HL-60 (cell line): ENCODE results near the gene RAD9A.

Experiments used
- DNase-seq, 2 experiments: peaks; one replicate each; pipeline ENCODE4 v3.0.0-alpha.2; 2010 to 2020; ENCODE audit warnings: low read depth in 1 of 2, low spot score in 1 of 2
- H3K27ac ChIP-seq: fragments of 250-450 bp; sonication (Bioruptor Pico); replicated peaks from 2 replicates; pipeline ENCODE4 v1.5.1; 2020; ENCODE audit warnings: mild to moderate bottlenecking, moderate library complexity
- H3K27me3 ChIP-seq: fragments of 250-450 bp; sonication (Bioruptor Pico); 2 replicates; pipeline ENCODE4 v1.5.1; 2021; ENCODE audit warnings: mild to moderate bottlenecking, moderate library complexity; ENCODE audit not compliant: insufficient read depth, poor library complexity, severe bottlenecking
- H3K4me3 ChIP-seq: replicated peaks from 2 replicates; pipeline ENCODE4 v1.5.1; 2011; ENCODE audit warnings: mild to moderate bottlenecking, control low read depth, low read length; ENCODE audit not compliant: insufficient read depth
- GABPA ChIP-seq: IDR thresholded peaks from 2 replicates; pipeline ENCODE4 v1.6.1; 2012; ENCODE audit warnings: low read depth
- POLR2AphosphoS5 ChIP-seq: IDR thresholded peaks from 2 replicates; pipeline ENCODE4 v1.6.1; 2012; ENCODE audit warnings: low read depth
- SPI1 ChIP-seq: IDR thresholded peaks from 2 replicates; pipeline ENCODE4 v1.6.1; 2012; ENCODE audit warnings: low read depth, mild to moderate bottlenecking, borderline replicate concordance
- TF ChIP-seq, protein P1 (sequence below): IDR thresholded peaks from one replicate; pipeline ENCODE4 v1.5.1; 2011; ENCODE audit warnings: low read length, control low read depth, inconsistent platforms; ENCODE audit not compliant: insufficient read depth
- TF ChIP-seq, protein P2 (sequence below): IDR thresholded peaks from 2 replicates; pipeline ENCODE4 v1.6.1; 2012; ENCODE audit warnings: low read depth; ENCODE audit not compliant: insufficient replicate concordance

RAD9A gene

DNA sequence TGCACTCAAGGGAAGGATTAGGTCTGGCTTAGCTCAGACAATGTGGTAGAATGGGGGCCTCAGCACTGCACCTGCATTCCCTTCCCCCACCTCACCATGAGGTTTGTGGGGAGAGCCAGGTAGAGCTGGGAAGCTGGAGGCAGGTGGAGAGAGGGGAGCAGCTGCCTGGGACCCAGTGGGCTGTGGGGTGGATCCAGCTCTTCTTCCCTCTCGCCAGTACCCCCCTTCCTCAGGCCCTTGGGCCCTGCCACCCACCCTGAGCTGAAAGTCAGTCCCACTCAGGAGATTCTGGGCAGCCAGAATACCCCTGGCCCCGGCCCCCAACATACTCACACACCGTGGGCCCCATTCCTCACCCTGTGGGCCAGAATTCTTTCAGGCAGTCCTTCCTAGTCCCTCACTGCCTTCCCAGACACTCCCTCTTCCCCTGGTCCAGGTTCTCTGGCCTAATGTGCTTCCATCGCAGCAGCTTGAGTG, 35.4 kb upstream of the RAD9A start:
- H3K27ac ChIP-seq: peak overlapping the region; percentile 84

DNA sequence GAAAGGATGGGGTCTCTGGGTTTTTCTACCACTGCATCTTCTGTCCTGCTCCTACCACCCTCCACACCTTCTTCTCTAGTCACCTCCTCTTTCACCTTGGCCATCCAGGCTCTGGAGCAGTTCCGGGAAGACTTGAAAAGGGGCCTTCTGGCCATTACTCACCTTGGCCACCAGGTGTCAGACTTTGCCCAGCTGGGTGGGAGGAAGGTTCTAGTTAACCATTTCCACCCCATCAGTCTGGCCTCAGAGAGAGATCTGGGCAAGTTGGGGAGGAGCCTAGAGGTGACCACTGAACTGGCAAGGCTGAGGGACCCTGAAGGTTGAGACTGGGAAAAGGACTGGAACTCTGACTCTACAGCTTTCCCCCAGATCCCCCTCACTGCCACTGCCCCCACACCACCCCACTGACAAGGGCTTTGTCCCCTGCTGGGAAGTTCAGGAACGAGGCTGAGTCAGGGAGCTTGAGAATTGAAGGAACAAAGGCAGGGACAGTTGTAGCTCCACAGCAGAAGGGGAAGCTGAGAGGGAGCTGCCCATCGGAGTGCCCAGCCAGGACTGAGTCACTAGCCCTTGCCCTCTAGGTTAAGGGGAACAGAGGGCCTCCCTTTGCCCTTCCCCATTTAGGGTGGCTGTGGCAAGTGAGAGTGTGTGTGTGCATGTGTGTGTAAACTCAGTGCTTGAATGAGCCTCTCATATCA, 34.8 kb upstream of the RAD9A start:
- H3K27ac ChIP-seq: peak overlapping the region; percentile 84
- DNase-seq: peak; percentile 84 to 89

More for the DNA sequence above, 35.4 kb upstream of the RAD9A start:
- Histone ChIP-seq H3K4me3 (no peak overlapping the region), H3K27me3 (no peaks in the 10 kb centered on the region)
- DNase-seq: no peak
- TF ChIP-seq SPI1: no peak
- TF ChIP-seq GABPA: no peak
- no peak for TF ChIP-seq POLR2AphosphoS5
- TF ChIP-seq, protein P1, sequence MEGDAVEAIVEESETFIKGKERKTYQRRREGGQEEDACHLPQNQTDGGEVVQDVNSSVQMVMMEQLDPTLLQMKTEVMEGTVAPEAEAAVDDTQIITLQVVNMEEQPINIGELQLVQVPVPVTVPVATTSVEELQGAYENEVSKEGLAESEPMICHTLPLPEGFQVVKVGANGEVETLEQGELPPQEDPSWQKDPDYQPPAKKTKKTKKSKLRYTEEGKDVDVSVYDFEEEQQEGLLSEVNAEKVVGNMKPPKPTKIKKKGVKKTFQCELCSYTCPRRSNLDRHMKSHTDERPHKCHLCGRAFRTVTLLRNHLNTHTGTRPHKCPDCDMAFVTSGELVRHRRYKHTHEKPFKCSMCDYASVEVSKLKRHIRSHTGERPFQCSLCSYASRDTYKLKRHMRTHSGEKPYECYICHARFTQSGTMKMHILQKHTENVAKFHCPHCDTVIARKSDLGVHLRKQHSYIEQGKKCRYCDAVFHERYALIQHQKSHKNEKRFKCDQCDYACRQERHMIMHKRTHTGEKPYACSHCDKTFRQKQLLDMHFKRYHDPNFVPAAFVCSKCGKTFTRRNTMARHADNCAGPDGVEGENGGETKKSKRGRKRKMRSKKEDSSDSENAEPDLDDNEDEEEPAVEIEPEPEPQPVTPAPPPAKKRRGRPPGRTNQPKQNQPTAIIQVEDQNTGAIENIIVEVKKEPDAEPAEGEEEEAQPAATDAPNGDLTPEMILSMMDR: no peak
- TF ChIP-seq, protein P2, sequence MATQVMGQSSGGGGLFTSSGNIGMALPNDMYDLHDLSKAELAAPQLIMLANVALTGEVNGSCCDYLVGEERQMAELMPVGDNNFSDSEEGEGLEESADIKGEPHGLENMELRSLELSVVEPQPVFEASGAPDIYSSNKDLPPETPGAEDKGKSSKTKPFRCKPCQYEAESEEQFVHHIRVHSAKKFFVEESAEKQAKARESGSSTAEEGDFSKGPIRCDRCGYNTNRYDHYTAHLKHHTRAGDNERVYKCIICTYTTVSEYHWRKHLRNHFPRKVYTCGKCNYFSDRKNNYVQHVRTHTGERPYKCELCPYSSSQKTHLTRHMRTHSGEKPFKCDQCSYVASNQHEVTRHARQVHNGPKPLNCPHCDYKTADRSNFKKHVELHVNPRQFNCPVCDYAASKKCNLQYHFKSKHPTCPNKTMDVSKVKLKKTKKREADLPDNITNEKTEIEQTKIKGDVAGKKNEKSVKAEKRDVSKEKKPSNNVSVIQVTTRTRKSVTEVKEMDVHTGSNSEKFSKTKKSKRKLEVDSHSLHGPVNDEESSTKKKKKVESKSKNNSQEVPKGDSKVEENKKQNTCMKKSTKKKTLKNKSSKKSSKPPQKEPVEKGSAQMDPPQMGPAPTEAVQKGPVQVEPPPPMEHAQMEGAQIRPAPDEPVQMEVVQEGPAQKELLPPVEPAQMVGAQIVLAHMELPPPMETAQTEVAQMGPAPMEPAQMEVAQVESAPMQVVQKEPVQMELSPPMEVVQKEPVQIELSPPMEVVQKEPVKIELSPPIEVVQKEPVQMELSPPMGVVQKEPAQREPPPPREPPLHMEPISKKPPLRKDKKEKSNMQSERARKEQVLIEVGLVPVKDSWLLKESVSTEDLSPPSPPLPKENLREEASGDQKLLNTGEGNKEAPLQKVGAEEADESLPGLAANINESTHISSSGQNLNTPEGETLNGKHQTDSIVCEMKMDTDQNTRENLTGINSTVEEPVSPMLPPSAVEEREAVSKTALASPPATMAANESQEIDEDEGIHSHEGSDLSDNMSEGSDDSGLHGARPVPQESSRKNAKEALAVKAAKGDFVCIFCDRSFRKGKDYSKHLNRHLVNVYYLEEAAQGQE: no peak

DNA sequence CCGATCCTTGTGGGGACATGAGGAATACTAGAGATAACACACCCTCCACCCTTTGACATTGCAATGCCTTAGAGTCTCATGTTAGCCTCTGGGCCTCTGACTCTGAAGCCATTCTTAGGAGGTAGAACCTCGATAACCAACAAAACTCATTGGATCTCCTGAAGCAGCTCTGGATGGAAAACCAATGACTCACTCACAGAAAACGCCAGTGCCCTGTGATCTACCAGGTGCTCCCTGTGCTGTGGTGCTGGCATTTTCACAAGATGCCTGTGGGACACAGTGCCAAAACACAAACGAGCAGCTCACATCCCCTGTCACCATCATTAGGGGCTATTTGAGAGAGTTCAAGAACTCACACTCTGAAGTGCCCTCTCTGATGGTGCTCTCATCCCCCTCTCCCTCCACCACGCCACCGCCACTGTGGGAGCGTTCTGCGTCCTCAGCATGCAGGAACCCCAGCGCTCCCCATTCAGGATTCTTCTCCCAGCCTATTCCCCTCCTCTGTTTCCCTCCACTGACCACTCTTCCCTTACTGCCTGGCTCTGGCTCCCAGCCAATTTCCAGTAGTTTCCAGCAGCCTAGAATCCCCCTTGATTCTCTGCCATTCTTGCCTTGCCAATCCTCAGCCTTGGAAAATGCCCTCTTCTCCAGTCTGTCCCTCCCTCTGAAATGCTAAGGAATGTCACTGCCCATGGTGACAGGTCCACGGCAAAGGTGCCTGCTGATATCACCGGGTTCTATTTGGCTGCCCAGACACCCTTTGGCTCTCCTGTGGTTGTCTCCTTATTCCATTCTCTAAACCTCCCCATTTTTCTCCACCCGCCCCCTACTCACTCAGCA, 33.7 kb upstream of the RAD9A start:
- DNase-seq: no peak
- no peak for TF ChIP-seq POLR2AphosphoS5
- TF ChIP-seq, protein P1: no peak
- no peak for TF ChIP-seq SPI1
- TF ChIP-seq, protein P2: no peak
- TF ChIP-seq GABPA: no peak
- peak overlapping the region; percentile 84 for H3K27ac ChIP-seq
- H3K4me3 ChIP-seq: no peak overlapping the region
- H3K27me3 ChIP-seq: no peaks in the 10 kb centered on the region

More for the DNA sequence above, 34.8 kb upstream of the RAD9A start:
- no peaks in the 10 kb centered on the region for H3K27me3 ChIP-seq
- TF ChIP-seq, protein P2: no peak
- TF ChIP-seq, protein P1: peak; percentile 93
- TF ChIP-seq GABPA (no peak), SPI1 (peak; percentile 56; the same call in 1 of the 2 replicates), POLR2AphosphoS5 (peak; percentile 27; the same call in 1 of the 2 replicates)
- no peak overlapping the region for H3K4me3 ChIP-seq
